H1 (cell line): ENCODE measurements around the gene CATSPERD. TPM values are rescaled to one million over a fixed set of nuclear protein-coding genes. Genes with fewer than 3 reads are reported as not detected.

Source experiments
- CTCF ChIA-PET: fragments of 300-600 bp; sonication (Branson Sonifier 250); formaldehyde crosslinking; loops from one replicate; lab custom pipeline; 2021; ENCODE audit not compliant: partially characterized antibody; lab: Charles Lee
- POLR2A ChIA-PET: fragments of 300-600 bp; sonication (Branson Sonifier 250); formaldehyde crosslinking; loops from one replicate; lab custom pipeline; 2021; ENCODE audit warnings: inconsistent platforms; ENCODE audit not compliant: partially characterized antibody; lab: Charles Lee
- DNase-seq, 2 experiments: peaks; one replicate each; pipeline versions ENCODE4 v3.0.0 to v3.0.0-alpha.2; 2010 to 2022; ENCODE audit warnings: low spot score in 2 of 2, low read depth in 1 of 2, mixed read lengths in 1 of 2
- FAIRE-seq: peaks from 2 replicates; lab custom pipeline; 2011; peaks lifted over from hg19 to GRCh38; lab: Jason Lieb, UNC
- H2AFZ ChIP-seq: 2 replicates; pipeline ENCODE4 v1.8.1; 2012; ENCODE audit warnings: low read length, inconsistent platforms
- H2AK5ac ChIP-seq: 2 replicates; pipeline ENCODE4 v1.6.1; 2013; ENCODE audit warnings: low read depth, low read length
- H2BK120ac ChIP-seq: replicated peaks from 2 replicates; pipeline ENCODE3; 2013; ENCODE audit warnings: low read depth, low read length, inconsistent platforms
- H2BK12ac ChIP-seq: 2 replicates; pipeline ENCODE4 v1.6.1; 2013; ENCODE audit warnings: low read depth, low read length
- H2BK15ac ChIP-seq: 2 replicates; pipeline ENCODE4 v1.6.1; 2013; ENCODE audit warnings: low read length
- H2BK20ac ChIP-seq: 2 replicates; pipeline ENCODE4 v1.6.1; 2013; ENCODE audit warnings: low read length
- H2BK5ac ChIP-seq: 2 replicates; pipeline ENCODE4 v1.6.1; 2013; ENCODE audit warnings: low read depth, low read length
- H3K14ac ChIP-seq: 2 replicates; pipeline ENCODE4 v1.6.1; 2013; ENCODE audit warnings: inconsistent platforms; ENCODE audit not compliant: insufficient read length
- H3K18ac ChIP-seq: 2 replicates; pipeline ENCODE4 v1.6.1; 2013; ENCODE audit warnings: low read length; ENCODE audit errors: extremely low read depth
- H3K23ac ChIP-seq: 2 replicates; pipeline ENCODE4 v1.6.1; 2013; ENCODE audit warnings: inconsistent platforms; ENCODE audit not compliant: insufficient read length
- H3K23me2 ChIP-seq: 2 replicates; pipeline ENCODE4 v1.6.1; 2013; ENCODE audit warnings: low read depth, low read length
- H3K27ac ChIP-seq: 2 replicates; pipeline ENCODE4 v1.6.1; 2011; ENCODE audit warnings: low read depth, low read length, inconsistent platforms
- H3K27me3 ChIP-seq, 4 experiments: replicated peaks in 1 of 4; 1 replicate in 1 of 4; 2 replicates in 3 of 4; pipeline versions ENCODE4 v1.6.1 to v1.8.1; 2011 to 2013; ENCODE audit warnings: low read length in 3 of 4, mild to moderate bottlenecking in 3 of 4, inconsistent platforms in 2 of 4, mixed read lengths in 2 of 4, moderate library complexity in 1 of 4; ENCODE audit not compliant: control insufficient read depth in 3 of 4, insufficient read depth in 3 of 4; ENCODE audit errors: extremely low read depth in 1 of 4
- H3K36me3 ChIP-seq, 4 experiments: 2 replicates each; pipeline versions ENCODE4 v1.6.1 to v1.8.1; 2011 to 2013; ENCODE audit warnings: mild to moderate bottlenecking in 4 of 4, low read length in 3 of 4, moderate library complexity in 2 of 4, control low read depth in 1 of 4, inconsistent platforms in 1 of 4; ENCODE audit not compliant: insufficient read depth in 4 of 4, control insufficient read depth in 2 of 4
- H3K4ac ChIP-seq: replicated peaks from 2 replicates; pipeline ENCODE3; 2013; ENCODE audit warnings: low read length, low read depth, mixed read lengths, inconsistent platforms; ENCODE audit not compliant: insufficient read length
- H3K4me1 ChIP-seq, 4 experiments: replicated peaks in 1 of 4; 1 replicate in 1 of 4; 2 replicates in 3 of 4; pipeline versions ENCODE4 v1.6.1 to v1.8.1; 2011 to 2013; ENCODE audit warnings: low read length in 3 of 4, inconsistent platforms in 2 of 4, mixed read lengths in 1 of 4; ENCODE audit not compliant: insufficient read depth in 4 of 4, control insufficient read depth in 3 of 4
- H3K4me2 ChIP-seq, 2 experiments: 2 replicates each; pipeline versions ENCODE4 v1.6.1 to v1.8.1; 2011 to 2013; ENCODE audit warnings: low read depth in 2 of 2, low read length in 2 of 2, control low read depth in 1 of 2, inconsistent platforms in 1 of 2, mild to moderate bottlenecking in 1 of 2; ENCODE audit not compliant: insufficient read depth in 1 of 2
- H3K4me3 ChIP-seq, 4 experiments: fragments of 200-600, 300-600 bp in 1 of 4; sonication (generic), shearing (Covaris generic), sonication (Bioruptor Twin) in 1 of 4; 2 replicates each; pipeline versions ENCODE4 v1.5.1 to v1.8.1; 2011 to 2016; ENCODE audit warnings: low read length in 4 of 4, low read depth in 3 of 4, control low read depth in 2 of 4, inconsistent platforms in 2 of 4, mild to moderate bottlenecking in 2 of 4, mixed read lengths in 1 of 4, moderate library complexity in 1 of 4; ENCODE audit not compliant: insufficient read depth in 2 of 4; ENCODE audit errors: extremely low read depth in 1 of 4
- H3K56ac ChIP-seq: replicated peaks from 2 replicates; pipeline ENCODE3; 2013; ENCODE audit warnings: low read depth, mild to moderate bottlenecking, mixed read lengths, low read length, inconsistent platforms; ENCODE audit not compliant: insufficient read length
- H3K79me1 ChIP-seq: 2 replicates; pipeline ENCODE4 v1.6.1; 2013; ENCODE audit warnings: low read depth, low read length, control low read depth
- H3K79me2 ChIP-seq, 2 experiments: 2 replicates each; pipeline versions ENCODE4 v1.6.1 to v1.8.1; 2012 to 2013; ENCODE audit warnings: low read length in 2 of 2, mild to moderate bottlenecking in 2 of 2, inconsistent platforms in 1 of 2; ENCODE audit not compliant: insufficient read depth in 2 of 2, control insufficient read depth in 1 of 2
- H3K9ac ChIP-seq, 4 experiments: replicated peaks in 1 of 4; 1 replicate in 1 of 4; 2 replicates in 3 of 4; pipeline versions ENCODE4 v1.6.1 to v1.8.1; 2011 to 2013; ENCODE audit warnings: low read depth in 3 of 4, low read length in 3 of 4, control low read depth in 2 of 4, mild to moderate bottlenecking in 2 of 4, moderate library complexity in 2 of 4, inconsistent platforms in 1 of 4; ENCODE audit errors: extremely low read depth in 1 of 4
- H3K9me3 ChIP-seq, 2 experiments: 2 replicates each; pipeline versions ENCODE4 v1.6.1 to v1.8.1; 2012 to 2013; ENCODE audit warnings: mild to moderate bottlenecking in 2 of 2, moderate library complexity in 2 of 2, control low read depth in 1 of 2, inconsistent platforms in 1 of 2, low read depth in 1 of 2, low read length in 1 of 2, mixed read lengths in 1 of 2; ENCODE audit not compliant: insufficient read depth in 2 of 2
- H4K20me1 ChIP-seq, 2 experiments: replicated peaks in 1 of 2; 2 replicates each; pipeline versions ENCODE3 to v1.8.1; 2011 to 2013; ENCODE audit warnings: inconsistent platforms in 2 of 2, low read length in 2 of 2, mild to moderate bottlenecking in 1 of 2; ENCODE audit not compliant: insufficient read depth in 2 of 2, control insufficient read depth in 1 of 2
- H4K5ac ChIP-seq: 2 replicates; pipeline ENCODE4 v1.6.1; 2013; ENCODE audit warnings: low read length, low read depth, mixed read lengths, inconsistent platforms; ENCODE audit not compliant: insufficient read length
- H4K8ac ChIP-seq: 2 replicates; pipeline ENCODE4 v1.8.0; 2013; ENCODE audit warnings: mild to moderate bottlenecking, moderate library complexity, low read length, inconsistent platforms; ENCODE audit not compliant: insufficient read depth; ENCODE audit errors: extremely low read depth
- H4K91ac ChIP-seq: replicated peaks from 2 replicates; pipeline ENCODE3; 2013; ENCODE audit warnings: low read length, mixed read lengths, inconsistent platforms; ENCODE audit not compliant: insufficient read length
- BACH1 ChIP-seq: IDR thresholded peaks from 2 replicates; pipeline ENCODE4 v1.6.1; 2012; ENCODE audit warnings: low read length, improper control_type of control experiment
- CBX5 ChIP-seq: fragments of 300-800, 300-1000 bp; sonication (generic); IDR thresholded peaks from 2 replicates; pipeline ENCODE4 v1.7.1; 2016; ENCODE audit warnings: antibody characterized with exemption, low read length, low read depth
- CHD2 ChIP-seq: IDR thresholded peaks from 2 replicates; pipeline ENCODE4 v1.6.1; 2012; ENCODE audit warnings: low read length, improper control_type of control experiment
- CTCF ChIP-seq, 3 experiments: IDR thresholded peaks; 1 replicate in 2 of 3; 2 replicates in 1 of 3; pipeline versions ENCODE4 v1.5.1 to v1.6.1; 2011; ENCODE audit warnings: low read length in 3 of 3, mild to moderate bottlenecking in 3 of 3, inconsistent platforms in 2 of 3, low read depth in 1 of 3, moderate library complexity in 1 of 3; ENCODE audit not compliant: insufficient read depth in 1 of 3; ENCODE audit errors: control extremely low read depth in 1 of 3
- EZH2 ChIP-seq: fragments of 200-600 bp; sonication (generic); IDR thresholded peaks from 2 replicates; pipeline ENCODE4 v1.7.1; 2012; ENCODE audit warnings: low read depth, mild to moderate bottlenecking, moderate library complexity, low read length, inconsistent platforms; ENCODE audit not compliant: severe bottlenecking
- POLR2AphosphoS5 ChIP-seq: IDR thresholded peaks from 2 replicates; pipeline ENCODE4 v1.6.1; 2011; ENCODE audit warnings: low read depth, low read length
- SIRT6 ChIP-seq: IDR thresholded peaks from one replicate; pipeline ENCODE4 v1.7.1; 2012; ENCODE audit warnings: low read length, inconsistent platforms
- WGBS, 2 experiments: shearing (Covaris generic) in 1 of 2; methylation state at CpG; one replicate each; pipeline versions ENCODE4 v1.1.6 to v1.1.7; 2013 to 2015; ENCODE audit warnings: low lambda C conversion rate in 2 of 2, mixed read lengths in 2 of 2, inconsistent platforms in 1 of 2, low coverage in 1 of 2, missing lambda C conversion rate in 1 of 2; ENCODE audit not compliant: insufficient replicate concordance in 2 of 2, insufficient coverage in 1 of 2, insufficient read length in 1 of 2; ENCODE audit errors: extremely low coverage in 1 of 2, missing lambda C conversion rate in 1 of 2; 5-methylcytosine and 5-hydroxymethylcytosine counted together
- polyA plus RNA-seq, 7 experiments: library from polyadenylated mRNA; depleted of rRNA in 3 of 7; stranded (reverse) in 5 of 7; unstranded in 2 of 7; fragments of >200 nt in 5 of 7; fragments of 200-250 nt in 2 of 7; gene quantifications; 1 replicate in 5 of 7; 2 replicates in 1 of 7; 4 replicates in 1 of 7; pipeline versions ENCODE4 v1.2.1 to v1.2.3, GENCODE V29; 2011 to 2013; ENCODE audit warnings: missing spikeins in 2 of 7, mixed read lengths in 2 of 7
- total RNA-seq: library from RNA; stranded (reverse); fragmentation: NEBNext Ultra II Directional; extraction: Animal tissue kit (Norgen Biotek cat#: 25700); gene quantifications from 2 replicates; pipeline ENCODE4 v1.2.1, GENCODE V29; 2021

CATSPERD gene
- total and polyA plus RNA-seq, 2 of the 8 experiments (the other 6 are each of a cell fraction or from before 2014, with no cell fraction given), result 0.12 TPM; not detected in 1

DNA sequence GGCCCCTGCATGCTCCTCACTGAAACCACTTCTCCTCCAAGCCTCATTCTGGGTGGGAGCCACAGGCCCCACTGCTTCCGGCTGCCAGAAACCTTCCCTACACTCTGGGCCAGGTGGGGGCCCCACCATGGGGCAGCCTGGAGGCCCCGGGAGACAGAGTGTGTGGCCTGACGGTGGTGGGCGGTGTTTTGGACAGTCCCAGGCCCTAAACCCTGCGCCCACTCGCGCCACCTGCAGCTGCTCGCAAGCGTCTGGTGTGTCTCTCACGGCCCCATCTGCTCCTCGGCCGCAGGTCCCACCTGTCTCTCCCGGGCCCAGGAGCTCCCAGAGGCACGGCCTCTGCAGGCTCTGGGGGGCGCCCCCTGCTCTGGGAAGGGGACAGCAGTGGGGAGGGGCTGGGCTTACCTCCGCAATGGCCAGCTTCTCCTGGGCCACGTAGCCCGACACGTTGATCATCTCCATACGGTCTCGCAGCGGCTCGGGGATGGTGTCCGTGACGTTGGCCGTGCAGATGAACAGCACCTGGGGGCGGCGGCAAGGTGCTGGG lies 24.7 kb upstream of the CATSPERD start:
- H3K27ac ChIP-seq, result no peak overlapping the region

More for the DNA sequence above, 24.7 kb upstream of the CATSPERD start:
- Histone ChIP-seq H4K8ac (no peak overlapping the region; the same call in none of the 2 replicates), H2AK5ac (no peak overlapping the region), H3K4me3 (no peak overlapping the region), H3K18ac (no peak overlapping the region), H2BK20ac (no peak overlapping the region), H4K20me1 (peaks cover 45 to 48% of the 10 kb centered on the region in 2 experiments), H3K9ac (no peak overlapping the region), H4K5ac (no peak overlapping the region), H2BK120ac (no peak overlapping the region), H3K23me2 (peaks cover 2% of the 10 kb centered on the region; the same call in 1 of the 2 replicates), H3K23ac (no peak overlapping the region), H3K14ac (no peak overlapping the region), H3K4me2 (no peak overlapping the region), H3K79me1 (peaks cover 6% of the 10 kb centered on the region), H2BK5ac (no peak overlapping the region), H3K79me2 (peaks cover 5 to 33% of the 10 kb centered on the region in 2 experiments), H4K91ac (no peak overlapping the region), H3K4ac (no peak overlapping the region), H3K4me1 (no peaks in the 10 kb centered on the region; a peak in 1 of 7 replicates), H3K9me3 (no peaks in the 10 kb centered on the region), H2BK15ac (no peak overlapping the region), H3K27me3 (no peaks in the 10 kb centered on the region), H2BK12ac (no peak overlapping the region), H3K56ac (no peak overlapping the region), H2AFZ (no peak overlapping the region), H3K36me3 (peaks cover 47 to 87% (median 76%) of the 10 kb centered on the region in 4 experiments)
- ChIA-PET CTCF (interaction anchor here (1.6 to 1.8 kb wide), 2 partner anchors 25 to 98 kb away, joined by 4 to 5 read pairs; partner anchors contain the start of genes CATSPERD and LONP1), POLR2A (interaction anchor here (1.0 to 15.6 kb wide), 5 partner anchors 9 to 94 kb away, joined by 3 to 620 read pairs (median 10); partner anchors contain the start of genes CATSPERD and LONP1)
- 88% methylated on average over 27 of the region's 28 CpGs; no CpG with 5 or more reads in 1 of the 2 experiments for WGBS, 2 experiments
- no peak for FAIRE-seq
- TF ChIP-seq BACH1 (no peak), CHD2 (no peak), EZH2 (no peak), CTCF (IDR thresholded peaks at IDR 0.05; ENCODE audit: control extremely low read depth in 1 of 3, insufficient read depth in 1 of 3, low read depth in 1 of 3, low read length in 3 of 3) (no peak), CBX5 (no peak), SIRT6 (no peak), POLR2AphosphoS5 (peak; percentile 60; the same call in 1 of the 2 replicates)
- DNase-seq, result peak in 1 of 2 experiments; percentile 55
